ENCODE results near the gene PPP1R3D.
"Not testable (repeated sequence)": the region's sequence is repeated elsewhere in the genome, so short reads cannot be mapped to it uniquely, and the experiment has no call there.

Gene PPP1R3D

DNA sequence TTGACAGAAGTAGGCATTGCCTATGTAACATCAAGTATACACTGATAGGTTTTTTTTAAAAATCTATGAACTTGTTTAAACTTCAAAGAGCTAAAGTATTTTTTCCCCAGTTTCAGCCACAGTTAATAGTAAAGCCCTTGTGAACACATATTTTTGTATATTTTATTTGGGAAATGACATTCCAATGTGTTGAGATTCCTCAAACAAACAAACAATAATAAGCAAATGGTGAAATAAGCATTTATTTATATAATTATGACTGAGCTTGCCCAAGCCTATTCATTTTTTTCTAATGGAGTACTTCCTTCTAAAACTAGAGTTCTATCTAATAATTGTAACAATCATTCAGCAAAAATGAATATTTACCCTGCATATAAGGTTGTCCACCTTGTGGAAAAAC is 19.2 kb downstream of the PPP1R3D start:
- DNase-seq (ENCODE audit: low read depth) = no peak

DNA sequence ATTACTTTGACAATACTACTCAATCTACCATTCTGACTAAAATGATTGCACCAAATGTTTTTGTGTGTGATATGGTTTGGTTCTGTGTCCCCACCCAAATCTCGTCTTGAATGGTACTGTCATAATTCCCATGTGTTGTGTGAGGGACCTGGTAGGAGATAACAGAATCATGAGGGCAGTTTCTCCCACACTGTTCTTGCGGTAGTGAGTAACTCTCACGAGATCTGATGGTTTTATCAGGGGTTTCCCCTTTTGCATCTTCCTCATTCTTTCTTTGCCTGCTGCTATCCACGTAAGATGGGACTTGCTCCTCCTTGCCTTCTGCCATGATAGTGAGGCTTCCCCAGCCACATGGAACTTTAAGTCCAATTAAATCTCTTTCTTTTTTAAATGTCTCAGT is 27.5 kb downstream of the PPP1R3D start:
- no peak for DNase-seq (ENCODE audit: low read depth)

DNA sequence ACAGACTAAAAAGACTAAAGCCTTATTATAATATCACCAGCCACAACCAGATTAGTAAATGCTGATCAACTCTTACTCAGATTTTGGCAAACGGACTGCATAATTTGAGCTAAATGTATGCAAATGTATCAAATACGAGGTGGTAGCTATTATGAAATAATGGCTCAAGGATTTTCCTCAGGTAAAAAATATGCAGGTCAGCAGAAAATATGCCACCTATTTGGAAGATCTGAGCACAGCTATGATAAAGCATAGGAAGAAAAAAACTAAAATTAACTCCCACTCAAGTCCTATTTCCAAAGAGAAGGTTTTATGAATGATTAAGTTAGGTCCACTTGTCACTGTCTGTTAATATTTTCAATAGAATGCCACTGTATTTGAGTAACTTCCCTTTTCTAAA is 29.1 kb downstream of the PPP1R3D start:
- no peak for DNase-seq (ENCODE audit: low read depth)

DNA sequence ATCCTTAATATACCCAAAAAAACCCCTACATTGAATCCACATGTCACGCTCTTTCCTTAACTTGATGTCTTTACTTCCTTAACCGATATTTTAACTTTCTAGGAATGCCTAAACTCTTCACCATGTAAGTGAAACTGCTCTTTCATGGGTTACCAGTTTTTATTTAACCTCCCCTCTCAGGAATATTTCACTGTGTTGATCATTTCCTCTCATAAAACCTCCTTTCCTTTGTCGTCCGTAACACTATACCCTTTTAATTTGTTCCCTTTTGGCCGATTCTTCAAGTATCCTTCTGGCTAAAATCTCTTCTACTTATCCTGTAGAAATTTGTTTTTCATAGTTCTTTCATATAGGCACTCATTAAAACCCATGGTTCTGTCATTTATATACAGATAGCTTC is 31.2 kb downstream of the PPP1R3D start:
- no peak for DNase-seq (ENCODE audit: low read depth)

DNA sequence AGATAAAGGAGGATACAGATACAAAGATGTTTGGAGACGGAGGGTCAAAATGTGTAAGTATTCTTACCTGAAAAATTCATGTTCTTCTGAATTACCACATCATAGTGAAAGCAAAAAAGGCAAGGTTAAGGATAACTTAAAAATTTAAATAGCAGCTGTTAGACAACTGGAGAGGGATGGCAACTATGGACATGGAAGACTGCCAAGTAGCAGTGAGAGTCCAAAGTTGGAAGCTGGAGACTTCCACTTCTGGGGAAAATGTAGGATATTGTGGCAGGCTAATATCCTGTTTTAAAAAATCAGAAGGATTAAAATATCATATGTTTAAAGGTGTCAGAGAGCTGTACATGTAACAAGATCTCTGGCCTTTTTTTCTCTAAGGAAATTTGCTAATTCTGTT is 36.5 kb downstream of the PPP1R3D start:
- no peak for DNase-seq (ENCODE audit: low read depth)

DNA sequence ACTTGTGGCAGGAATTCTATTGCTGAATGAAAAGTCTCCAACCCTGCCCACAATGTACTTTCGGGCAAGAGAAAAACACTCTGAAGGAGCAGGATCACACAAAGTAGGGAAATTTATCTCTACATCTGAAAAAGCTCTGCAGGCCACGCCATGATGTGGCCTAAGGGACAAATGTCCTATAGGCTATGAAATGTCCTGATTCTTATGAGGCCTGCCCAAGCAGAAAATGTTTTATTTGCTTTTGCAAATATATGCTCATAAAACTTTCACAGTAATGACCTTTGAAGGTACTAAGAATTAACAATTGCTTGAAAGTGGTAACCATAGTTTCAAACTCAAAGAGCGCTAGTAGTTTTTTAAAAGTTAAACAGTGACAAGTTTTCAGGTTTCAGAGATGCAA is 37.6 kb downstream of the PPP1R3D start:
- no peak for DNase-seq (ENCODE audit: low read depth)

DNA sequence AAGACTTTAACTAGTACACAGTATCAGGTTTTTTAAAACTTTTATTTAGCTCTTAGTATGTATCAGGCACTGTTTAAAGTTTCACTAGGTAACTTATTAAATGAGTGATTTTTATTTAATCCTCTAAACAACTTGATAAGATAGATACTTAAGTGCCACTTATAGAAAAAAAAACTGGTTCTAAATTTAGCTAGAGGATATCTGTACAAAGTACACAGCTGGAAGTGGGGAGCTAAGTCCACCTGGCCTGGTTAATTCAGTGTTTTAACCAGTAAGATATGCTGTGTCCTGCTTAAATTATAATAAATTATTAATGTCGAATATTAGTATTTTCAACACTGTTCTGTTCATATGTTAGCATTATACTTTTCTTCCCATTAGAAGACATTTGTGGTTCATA is 44.2 kb downstream of the PPP1R3D start:
- DNase-seq (ENCODE audit: low read depth) = no peak

DNA sequence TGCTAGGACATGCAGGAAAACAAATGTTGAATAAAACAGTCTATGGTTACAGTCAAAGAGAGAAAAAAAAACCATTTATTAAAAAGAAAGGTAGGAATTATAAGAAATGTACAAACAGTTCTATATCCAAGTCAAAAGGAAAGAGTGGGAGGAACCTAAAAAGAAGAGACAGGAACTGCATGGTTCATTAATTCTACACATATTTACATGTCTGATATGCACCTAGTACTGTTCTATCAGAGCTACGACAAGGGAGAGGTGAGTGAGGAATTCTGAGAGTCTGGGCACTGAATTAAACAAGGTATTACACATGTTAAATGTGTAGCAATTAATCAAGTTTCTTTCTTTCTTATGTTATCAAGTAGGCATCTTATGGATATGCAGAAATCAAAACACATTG is 48.5 kb downstream of the PPP1R3D start:
- DNase-seq (ENCODE audit: low read depth) = no peak

DNA sequence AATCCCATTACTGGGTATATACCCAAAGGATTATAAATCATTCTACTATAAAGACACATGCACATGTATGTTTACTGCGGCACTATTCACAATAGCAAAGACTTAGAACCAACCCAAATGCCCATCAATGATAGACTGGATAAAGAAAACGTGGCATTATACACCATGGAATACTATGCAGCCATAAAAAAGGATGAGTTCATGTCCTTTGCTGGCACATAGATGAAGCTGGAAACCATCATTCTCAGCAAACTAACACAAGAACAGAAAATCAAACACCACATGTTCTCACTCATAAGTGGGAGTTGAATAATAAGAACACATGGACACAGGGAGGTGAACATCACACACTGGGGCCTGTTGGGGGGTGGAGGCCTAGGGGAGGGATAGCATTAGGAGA is 50.1 kb downstream of the PPP1R3D start:
- DNase-seq (ENCODE audit: low read depth) = not testable (repeated sequence)

DNA sequence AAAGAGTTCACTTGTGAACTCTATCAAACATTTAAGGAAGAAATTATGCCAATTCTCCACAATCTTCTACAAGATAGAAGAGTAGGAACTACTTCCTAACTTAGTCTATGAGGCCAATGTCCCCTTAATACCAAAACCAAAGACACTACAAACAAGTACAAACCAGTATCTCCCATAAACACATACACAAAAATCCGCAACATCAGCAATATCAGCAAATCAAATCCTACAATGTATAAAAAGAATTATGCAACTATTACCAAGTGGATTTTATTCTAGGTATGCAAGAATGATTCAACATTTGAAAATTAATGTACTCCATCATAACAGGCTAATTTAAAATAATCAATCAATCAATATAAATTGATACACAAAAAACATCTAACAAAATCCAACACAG is 52.1 kb downstream of the PPP1R3D start:
- no peak for DNase-seq (ENCODE audit: low read depth)

Measured in iris pigment epithelial cell (primary cell).